IMR-90 (cell line): ENCODE data around the gene LYRM9. TPM values are rescaled to one million over a fixed set of nuclear protein-coding genes. Genes with fewer than 3 reads are reported as not detected.

ENCODE experiments used
- ATAC-seq: fragments of 200-7000 bp; cut with Tn5 transposase; 2 replicates; pipeline ENCODE4 v1.9.1; 2020; ENCODE audit warnings: low read depth, mild to moderate bottlenecking, moderate library complexity
- BruUV-seq: library from RNA; stranded (reverse); fragments of 400-500 nt; replicated peaks from 2 replicates; lab custom pipeline; 2021; lab: Mats Ljungman, UMichigan
- CTCF ChIA-PET: fragments of 300-600 bp; formaldehyde crosslinking; extraction: SDS; loops from one replicate; lab custom pipeline; 2021; ENCODE audit warnings: antibody characterized with exemption; lab: Yijun Ruan, JAX
- POLR2A ChIA-PET: fragments of 300-600 bp; sonication (Branson Sonifier 250); formaldehyde crosslinking; loops from one replicate; lab custom pipeline; 2022; ENCODE audit warnings: antibody characterized with exemption; ENCODE audit not compliant: unreplicated experiment; lab: Charles Lee
- DNase-seq: peaks from one replicate; pipeline ENCODE4 v3.0.0; 2013
- H2AFZ ChIP-seq: replicated peaks from 2 replicates; pipeline ENCODE3; 2013; ENCODE audit warnings: low read length, mild to moderate bottlenecking; ENCODE audit not compliant: poor library complexity
- H2AK5ac ChIP-seq: 2 replicates; pipeline ENCODE4 v1.6.1; 2013; ENCODE audit warnings: low read depth, low read length, inconsistent platforms
- H2AK9ac ChIP-seq: replicated peaks from 2 replicates; pipeline ENCODE3; 2013; ENCODE audit warnings: mild to moderate bottlenecking, low read depth, low read length, moderate library complexity; ENCODE audit not compliant: poor library complexity
- H2BK120ac ChIP-seq: 2 replicates; pipeline ENCODE4 v1.6.1; 2013; ENCODE audit warnings: low read depth, low read length, inconsistent platforms
- H2BK15ac ChIP-seq: 3 replicates; pipeline ENCODE4 v1.6.1; 2013; ENCODE audit warnings: low read depth, low read length, inconsistent platforms
- H2BK20ac ChIP-seq: 2 replicates; pipeline ENCODE4 v1.6.1; 2013; ENCODE audit warnings: low read depth, mild to moderate bottlenecking, inconsistent platforms, low read length, moderate library complexity
- H2BK5ac ChIP-seq: 2 replicates; pipeline ENCODE4 v1.6.1; 2013; ENCODE audit warnings: mild to moderate bottlenecking, low read depth, low read length, inconsistent platforms; ENCODE audit not compliant: poor library complexity, severe bottlenecking
- H3K14ac ChIP-seq: replicated peaks from 2 replicates; pipeline ENCODE4 v1.6.1; 2013; ENCODE audit warnings: low read depth, low read length, inconsistent platforms
- H3K18ac ChIP-seq: 2 replicates; pipeline ENCODE4 v1.6.1; 2013; ENCODE audit warnings: low read depth, low read length, control low read depth
- H3K23ac ChIP-seq: 2 replicates; pipeline ENCODE4 v1.6.1; 2013; ENCODE audit warnings: low read depth, low read length, inconsistent platforms
- H3K27ac ChIP-seq: 2 replicates; pipeline ENCODE4 v1.5.1; 2013; ENCODE audit warnings: mild to moderate bottlenecking, control low read depth, low read length; ENCODE audit not compliant: insufficient read depth
- H3K27me3 ChIP-seq: 2 replicates; pipeline ENCODE4 v1.6.1; 2013; ENCODE audit warnings: low read length; ENCODE audit not compliant: control insufficient read depth, insufficient read depth
- H3K36me3 ChIP-seq: 2 replicates; pipeline ENCODE4 v1.6.1; 2013; ENCODE audit warnings: low read length, mixed read lengths; ENCODE audit not compliant: control insufficient read depth, insufficient read depth
- H3K4ac ChIP-seq: 2 replicates; pipeline ENCODE4 v1.6.1; 2013; ENCODE audit warnings: low read depth, low read length, inconsistent platforms
- H3K4me1 ChIP-seq: 2 replicates; pipeline ENCODE4 v1.6.1; 2013; ENCODE audit warnings: low read length, mixed read lengths; ENCODE audit not compliant: control insufficient read depth, insufficient read depth
- H3K4me2 ChIP-seq: 2 replicates; pipeline ENCODE4 v1.6.1; 2013; ENCODE audit warnings: low read depth, mild to moderate bottlenecking, control low read depth, low read length, moderate library complexity
- H3K4me3 ChIP-seq: 2 replicates; pipeline ENCODE4 v1.5.1; 2013; ENCODE audit warnings: low read depth, mild to moderate bottlenecking, control low read depth, low read length, moderate library complexity; ENCODE audit not compliant: insufficient read depth
- H3K56ac ChIP-seq: 2 replicates; pipeline ENCODE4 v1.6.1; 2013; ENCODE audit warnings: low read length, inconsistent platforms; ENCODE audit not compliant: insufficient read depth; ENCODE audit errors: extremely low read depth
- H3K79me1 ChIP-seq, 2 experiments: 2 replicates each; pipeline ENCODE4 v1.6.1; 2013; ENCODE audit warnings: low read length in 2 of 2, inconsistent platforms in 1 of 2, low read depth in 1 of 2
- H3K9ac ChIP-seq: 2 replicates; pipeline ENCODE4 v1.6.1; 2013; ENCODE audit warnings: low read depth, low read length, control low read depth
- H3K9me1 ChIP-seq: 2 replicates; pipeline ENCODE4 v1.6.1; 2013; ENCODE audit warnings: low read length, inconsistent platforms; ENCODE audit not compliant: insufficient read depth
- H3K9me3 ChIP-seq: 2 replicates; pipeline ENCODE4 v1.6.1; 2013; ENCODE audit warnings: low read length; ENCODE audit not compliant: control insufficient read depth, insufficient read depth
- H4K20me1 ChIP-seq: 2 replicates; pipeline ENCODE4 v1.6.1; 2013; ENCODE audit warnings: low read length, inconsistent platforms; ENCODE audit not compliant: insufficient read depth
- H4K5ac ChIP-seq: 2 replicates; pipeline ENCODE4 v1.6.1; 2013; ENCODE audit warnings: mild to moderate bottlenecking, low read depth, low read length, control low read depth
- H4K8ac ChIP-seq, 2 experiments: 2 replicates each; pipeline ENCODE4 v1.6.1; 2013; ENCODE audit warnings: low read depth in 2 of 2, low read length in 2 of 2, control low read depth in 1 of 2, inconsistent platforms in 1 of 2
- H4K91ac ChIP-seq: 2 replicates; pipeline ENCODE4 v1.6.1; 2013; ENCODE audit warnings: low read depth, low read length, inconsistent platforms; ENCODE audit not compliant: insufficient read depth
- MAFK ChIP-seq: IDR thresholded peaks from 2 replicates; pipeline ENCODE4 v1.6.1; 2012; ENCODE audit warnings: low read depth, low read length, improper control_type of control experiment
- NFE2L2 ChIP-seq: fragments of 150-350 bp; IDR thresholded peaks from 2 replicates; pipeline ENCODE4 v1.6.1; 2016; ENCODE audit warnings: low read depth, mild to moderate bottlenecking, low read length
- WGBS, 2 experiments: methylation state at CpG; one replicate each; pipeline versions ENCODE4 v1.1.5 to v1.1.7; 2013; ENCODE audit warnings: missing lambda C conversion rate in 2 of 2; ENCODE audit not compliant: insufficient read length in 1 of 2; ENCODE audit errors: extremely low coverage in 2 of 2; 5-methylcytosine and 5-hydroxymethylcytosine counted together
- dilution Hi-C: fragments of 300-500 bp; cut with HindIII; formaldehyde crosslinking; loops from one replicate; pipeline ENCODE4 v1.14.3; 2018; ENCODE audit warnings: low sequenced_read_pairs; ENCODE audit not compliant: unreplicated experiment
- in situ Hi-C: fragments of 300-500 bp; cut with MboI; formaldehyde crosslinking; loops from 3 replicates; pipeline ENCODE4 v1.14.3; 2019; ENCODE audit warnings: low sequenced_read_pairs, inconsistent platforms, mixed read lengths
- intact Hi-C: fragments of 100-400 bp; cut with micrococcal nuclease; formaldehyde crosslinking; loops from 2 replicates; pipeline ENCODE4 v1.10.0; 2022
- polyA plus RNA-seq, 3 experiments: library from polyadenylated mRNA; depleted of rRNA; stranded (reverse); fragments of >200 nt; gene quantifications; 2 replicates each; pipeline ENCODE4 v1.2.3, GENCODE V29; 2012; ENCODE audit warnings: low replicate concordance in 1 of 3
- total RNA-seq: library from RNA; depleted of rRNA; stranded (reverse); fragments of >200 nt; gene quantifications from 2 replicates; pipeline ENCODE4 v1.2.3, GENCODE V29; 2012
- TF ChIP-seq, protein P1 (sequence below): conservative IDR thresholded peaks from 2 replicates; pipeline ENCODE4 v1.5.1; 2012; ENCODE audit warnings: mild to moderate bottlenecking, low read depth, low read length, improper control_type of control experiment

The LYRM9 gene
- total and polyA plus RNA-seq, 2 of the 4 experiments (the other 2 are of a cell fraction), result 3.2 to 4.8 TPM

GRCh38 chr17:27919079-27919478 lies 25.9 kb upstream of the LYRM9 start:
- no peaks in the 10 kb centered on the region for H3K9me3 ChIP-seq
- dilution Hi-C loops (no loop called here), in situ Hi-C loops (no loop called here), intact Hi-C loops (loop anchor here (10.0 kb wide), 1 partner anchor 96 kb away; no protein-coding TSS in a partner anchor)
- POLR2A ChIA-PET, result no interaction called here
- no peaks in the 10 kb centered on the region for H4K20me1 ChIP-seq
- H4K5ac ChIP-seq, result no peak overlapping the region
- no peaks in the 10 kb centered on the region for H3K79me1 ChIP-seq
- H3K36me3 ChIP-seq, result no peaks in the 10 kb centered on the region
- H3K4me3 ChIP-seq, result no peak overlapping the region
- no peak overlapping the region for H2AK9ac ChIP-seq
- ATAC-seq, result no peak
- H2AK5ac ChIP-seq, result no peak overlapping the region
- H3K9ac ChIP-seq, result no peak overlapping the region
- H2AFZ ChIP-seq, result no peak overlapping the region
- no peak for DNase-seq
- H3K4ac ChIP-seq, result no peak overlapping the region
- 40% methylated on average over 1 of the region's 7 CpGs; no CpG with 5 or more reads in 1 of the 2 experiments for WGBS, 2 experiments
- no peaks in the 10 kb centered on the region for H3K9me1 ChIP-seq
- no peak overlapping the region for H3K27ac ChIP-seq
- no peak overlapping the region for H3K18ac ChIP-seq
- no peak overlapping the region for H2BK20ac ChIP-seq
- H4K8ac ChIP-seq, result no peak overlapping the region
- H2BK120ac ChIP-seq, result no peak overlapping the region
- TF ChIP-seq MAFK (no peak), NFE2L2 (no peak)
- TF ChIP-seq, protein P1, sequence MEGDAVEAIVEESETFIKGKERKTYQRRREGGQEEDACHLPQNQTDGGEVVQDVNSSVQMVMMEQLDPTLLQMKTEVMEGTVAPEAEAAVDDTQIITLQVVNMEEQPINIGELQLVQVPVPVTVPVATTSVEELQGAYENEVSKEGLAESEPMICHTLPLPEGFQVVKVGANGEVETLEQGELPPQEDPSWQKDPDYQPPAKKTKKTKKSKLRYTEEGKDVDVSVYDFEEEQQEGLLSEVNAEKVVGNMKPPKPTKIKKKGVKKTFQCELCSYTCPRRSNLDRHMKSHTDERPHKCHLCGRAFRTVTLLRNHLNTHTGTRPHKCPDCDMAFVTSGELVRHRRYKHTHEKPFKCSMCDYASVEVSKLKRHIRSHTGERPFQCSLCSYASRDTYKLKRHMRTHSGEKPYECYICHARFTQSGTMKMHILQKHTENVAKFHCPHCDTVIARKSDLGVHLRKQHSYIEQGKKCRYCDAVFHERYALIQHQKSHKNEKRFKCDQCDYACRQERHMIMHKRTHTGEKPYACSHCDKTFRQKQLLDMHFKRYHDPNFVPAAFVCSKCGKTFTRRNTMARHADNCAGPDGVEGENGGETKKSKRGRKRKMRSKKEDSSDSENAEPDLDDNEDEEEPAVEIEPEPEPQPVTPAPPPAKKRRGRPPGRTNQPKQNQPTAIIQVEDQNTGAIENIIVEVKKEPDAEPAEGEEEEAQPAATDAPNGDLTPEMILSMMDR, result no peak
- no peak overlapping the region for H3K56ac ChIP-seq
- H3K4me1 ChIP-seq, result no peaks in the 10 kb centered on the region
- H3K4me2 ChIP-seq, result no peak overlapping the region
- no peak overlapping the region for H2BK5ac ChIP-seq
- H3K14ac ChIP-seq, result no peak overlapping the region
- H3K27me3 ChIP-seq, result peaks cover 8% of the 10 kb centered on the region
- no peak overlapping the region for H4K91ac ChIP-seq
- H3K23ac ChIP-seq, result no peak overlapping the region
- CTCF ChIA-PET, result no interaction called here
- BruUV-seq, result no TSS peak
- H2BK15ac ChIP-seq, result no peak overlapping the region
